Urinary bladder (tissue), 4 donors: ENCODE data around the gene ITPKA. TPM values are rescaled to one million over a fixed set of nuclear protein-coding genes. Genes with fewer than 3 reads are reported as not detected.

ENCODE experiments used
- DNase-seq: peaks from one replicate; pipeline ENCODE4 v3.0.0-alpha.2; 2015; ENCODE audit errors: extremely low spot score
- H3K27ac ChIP-seq: one replicate; pipeline ENCODE4 v1.5.1; 2013; ENCODE audit warnings: low read depth, mild to moderate bottlenecking, moderate library complexity
- H3K36me3 ChIP-seq: one replicate; pipeline ENCODE4 v1.6.1; 2013; ENCODE audit warnings: mild to moderate bottlenecking, moderate library complexity; ENCODE audit not compliant: insufficient read depth
- H3K4me1 ChIP-seq: one replicate; pipeline ENCODE4 v1.6.1; 2013; ENCODE audit warnings: mild to moderate bottlenecking, moderate library complexity; ENCODE audit not compliant: insufficient read depth
- H3K4me3 ChIP-seq: one replicate; pipeline ENCODE4 v1.5.1; 2013; ENCODE audit warnings: low read depth, low read length
- WGBS: extraction: QIAGEN DNeasy Blood & Tissue Kit; methylation state at CpG from one replicate; pipeline ENCODE4 v1.1.7; 2013; 5-methylcytosine and 5-hydroxymethylcytosine counted together
- polyA plus RNA-seq: library from polyadenylated mRNA; stranded (reverse); fragments of 200-250 nt; gene quantifications from one replicate; pipeline ENCODE4 v1.2.3, GENCODE V29; 2013
- total RNA-seq: library from RNA; depleted of rRNA; stranded (reverse); fragments of >200 nt; gene quantifications from one replicate; pipeline ENCODE4 v1.2.3, GENCODE V29; 2014
- donor health status: healthy with polysubstance abuse.
- donor health status: healthy.

Gene ITPKA
- total and polyA plus RNA-seq, 2 donors, result 0.37 to 2.0 TPM

GRCh38 chr15:41482110-41482877, 11.4 kb upstream of the ITPKA start:
- 95% methylated on average over 9 of the region's 9 CpGs for WGBS
- DNase-seq, result no peak
- Histone ChIP-seq H3K4me3 (no peak overlapping the region), H3K27ac (no peak overlapping the region), H3K4me1 (no peaks in the 10 kb centered on the region), H3K36me3 (peaks cover 8% of the 10 kb centered on the region)

DNA sequence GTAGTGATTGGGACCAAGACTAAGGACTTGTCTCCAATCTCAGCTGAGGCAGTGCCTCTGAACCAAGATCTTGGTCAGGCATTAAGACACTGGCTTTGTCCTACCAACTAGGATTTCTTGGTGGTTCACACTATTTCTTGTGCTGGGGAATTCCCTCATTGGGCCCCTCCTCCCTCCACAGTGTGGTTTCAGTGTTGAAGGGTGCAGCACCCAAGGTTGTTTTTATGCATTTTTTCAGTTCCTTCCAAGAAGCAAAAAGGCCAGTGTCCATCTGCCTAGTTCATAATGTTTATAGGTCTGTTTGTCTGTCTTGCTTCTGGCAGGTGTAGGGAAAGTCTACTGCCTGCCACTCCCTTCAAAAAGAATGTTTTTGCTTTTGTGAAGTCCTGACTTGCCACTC, 10.6 kb upstream of the ITPKA start:
- no peak overlapping the region for H3K27ac ChIP-seq
- no peaks in the 10 kb centered on the region for H3K4me1 ChIP-seq
- DNase-seq, result no peak
- no peak overlapping the region for H3K4me3 ChIP-seq
- peaks cover 8% of the 10 kb centered on the region for H3K36me3 ChIP-seq

GRCh38 chr15:41483519-41483918, 10.2 kb upstream of the ITPKA start:
- Histone ChIP-seq H3K4me3 (no peak overlapping the region), H3K4me1 (no peaks in the 10 kb centered on the region), H3K27ac (no peak overlapping the region), H3K36me3 (peaks cover 8% of the 10 kb centered on the region)
- WGBS, result 93% methylated on average over 2 of the region's 2 CpGs
- DNase-seq, result no peak

DNA sequence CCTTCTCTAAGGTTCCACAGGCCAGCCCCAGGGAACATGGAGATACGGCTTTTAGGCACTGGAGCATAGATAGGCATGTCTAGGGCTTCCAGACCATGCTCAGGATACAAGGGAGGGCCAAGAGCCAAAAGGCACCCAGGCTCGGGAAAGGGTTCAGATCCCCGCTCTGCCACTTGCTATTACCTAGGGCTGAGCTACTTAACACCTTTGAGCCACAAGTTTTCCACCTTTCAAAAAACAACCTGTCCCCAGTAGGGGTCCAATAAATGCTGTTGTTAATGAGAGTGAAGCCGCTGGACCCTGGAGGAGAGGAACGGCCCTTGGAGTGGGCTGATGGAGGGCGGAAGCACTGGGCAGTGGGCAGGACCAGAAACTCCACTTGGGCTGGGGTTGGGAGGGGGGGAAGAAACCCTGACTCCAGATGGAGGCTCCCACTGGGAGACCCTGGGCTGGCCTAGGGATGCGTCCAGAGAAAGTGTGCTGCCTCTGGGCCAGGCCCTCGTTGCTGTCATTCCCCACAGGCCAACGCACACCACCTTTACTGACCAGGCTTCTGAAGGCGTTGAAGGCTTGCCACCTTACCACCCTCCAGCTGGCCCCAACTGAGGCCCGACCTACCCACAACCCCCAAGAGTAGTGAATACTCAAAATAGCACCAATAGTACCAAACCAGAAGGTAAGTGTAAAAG, 8.6 kb upstream of the ITPKA start:
- no peak overlapping the region for H3K4me3 ChIP-seq
- H3K27ac ChIP-seq, result no peak overlapping the region

DNA sequence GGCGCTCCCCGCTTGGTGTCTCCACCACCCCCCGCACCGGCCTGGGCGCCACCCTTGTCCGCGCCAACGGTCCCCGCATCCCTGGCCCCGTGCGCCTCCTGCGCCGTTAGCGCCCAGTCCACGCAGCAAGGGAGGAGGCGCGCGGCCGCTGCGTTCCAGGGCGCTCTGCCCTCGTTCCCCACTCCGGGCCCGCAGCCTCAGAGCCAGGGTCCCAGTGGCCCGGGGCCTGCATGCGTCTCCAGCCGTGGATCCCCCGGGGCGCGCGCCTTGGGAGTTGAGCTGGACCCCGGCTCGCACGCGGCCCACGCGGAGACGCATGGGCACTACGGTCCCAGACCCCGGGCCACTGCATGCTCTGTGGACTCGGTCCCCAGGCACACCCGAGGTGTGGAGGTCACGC, 7.4 kb upstream of the ITPKA start:
- H3K4me3 ChIP-seq, result no peak overlapping the region
- WGBS, result 87% methylated on average over 43 of the region's 43 CpGs
- no peak overlapping the region for H3K27ac ChIP-seq
- no peaks in the 10 kb centered on the region for H3K36me3 ChIP-seq
- H3K4me1 ChIP-seq, result no peaks in the 10 kb centered on the region
- no peak for DNase-seq

More for the DNA sequence above, 8.6 kb upstream of the ITPKA start:
- Histone ChIP-seq H3K36me3 (peaks cover 6% of the 10 kb centered on the region), H3K4me1 (no peaks in the 10 kb centered on the region)
- 70% methylated on average over 11 of the region's 11 CpGs for WGBS
- DNase-seq, result no peak

GRCh38 chr15:41487381-41487780, 6.3 kb upstream of the ITPKA start:
- Histone ChIP-seq H3K27ac (no peak overlapping the region), H3K4me1 (no peaks in the 10 kb centered on the region), H3K4me3 (no peak overlapping the region), H3K36me3 (no peaks in the 10 kb centered on the region)
- 80% methylated on average over 9 of the region's 9 CpGs for WGBS
- DNase-seq, result no peak

DNA sequence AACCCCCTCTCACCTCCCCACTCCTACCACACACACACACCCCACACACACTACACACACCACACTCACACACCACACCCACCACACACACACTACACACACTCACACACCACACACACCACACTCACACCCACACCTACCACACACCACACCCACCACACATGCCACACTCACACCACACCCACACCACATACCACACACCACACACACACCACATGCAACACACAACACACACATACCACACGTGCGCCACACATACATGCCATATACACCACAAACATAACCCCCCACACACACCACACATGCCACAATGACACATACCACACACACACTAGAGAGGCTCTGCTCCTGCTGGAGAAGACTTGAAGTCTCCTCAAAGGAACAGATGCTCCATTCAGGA, 5.9 kb upstream of the ITPKA start:
- no peak overlapping the region for H3K4me3 ChIP-seq
- H3K27ac ChIP-seq, result no peak overlapping the region
- H3K36me3 ChIP-seq, result no peaks in the 10 kb centered on the region
- H3K4me1 ChIP-seq, result no peaks in the 10 kb centered on the region
- DNase-seq, result no peak
- WGBS, result 87% methylated on average over 2 of the region's 2 CpGs

GRCh38 chr15:41489641-41490040, 4.0 kb upstream of the ITPKA start:
- H3K4me1 ChIP-seq, result peaks cover 2% of the 10 kb centered on the region
- H3K27ac ChIP-seq, result no peak overlapping the region
- no peak overlapping the region for H3K4me3 ChIP-seq
- 97% methylated on average over 2 of the region's 2 CpGs for WGBS
- DNase-seq, result no peak
- no peaks in the 10 kb centered on the region for H3K36me3 ChIP-seq

DNA sequence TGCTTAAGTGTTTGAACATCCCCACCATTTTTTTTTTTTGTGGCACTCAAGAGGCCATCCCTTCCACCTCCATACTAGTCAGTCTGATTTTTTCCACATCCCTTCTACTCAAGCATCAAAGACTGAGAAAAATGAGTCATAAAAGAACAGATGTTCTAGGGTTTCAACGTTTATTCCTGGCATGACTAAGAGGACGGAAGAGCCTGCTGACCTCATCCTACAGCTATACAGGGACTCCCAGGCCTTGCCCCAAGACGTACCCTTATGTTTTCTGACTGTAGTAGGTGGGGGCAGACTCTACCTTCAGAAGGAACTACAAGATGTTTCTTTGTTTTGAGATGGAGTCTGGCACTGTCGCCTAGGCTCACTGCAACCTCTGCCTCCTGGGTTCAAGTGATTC, 3.3 kb upstream of the ITPKA start:
- Histone ChIP-seq H3K4me3 (no peak overlapping the region), H3K27ac (no peak overlapping the region), H3K4me1 (peaks cover 2% of the 10 kb centered on the region), H3K36me3 (no peaks in the 10 kb centered on the region)
- DNase-seq, result no peak
- 36% methylated on average over 4 of the region's 4 CpGs for WGBS

DNA sequence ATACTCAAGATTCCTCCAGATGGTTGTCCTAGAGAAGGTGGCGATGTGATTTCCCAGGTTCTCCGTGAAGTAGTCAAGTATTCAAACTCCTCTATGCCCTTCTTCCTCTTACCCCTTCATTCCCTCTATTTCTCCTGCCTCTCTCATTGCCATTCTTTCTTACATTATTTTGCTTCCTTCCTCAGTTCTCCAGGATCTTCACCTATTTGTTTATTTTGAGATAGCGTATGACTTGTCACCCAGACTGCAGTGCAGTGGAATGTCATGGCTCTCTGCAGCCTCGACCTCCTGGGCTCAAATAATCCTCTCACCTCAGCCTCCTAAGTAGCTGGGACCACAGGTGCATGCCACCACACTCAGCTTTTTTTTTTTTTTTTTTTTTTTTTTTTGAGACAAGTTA, 1.8 kb upstream of the ITPKA start:
- DNase-seq, result no peak
- no peak overlapping the region for H3K27ac ChIP-seq
- 88% methylated on average over 4 of the region's 4 CpGs for WGBS

GRCh38 chr15:41492597-41493204, 973 bp upstream of the ITPKA start:
- WGBS, result 3% methylated on average over 15 of the region's 15 CpGs
- Histone ChIP-seq H3K27ac (no peak overlapping the region), H3K4me3 (peak overlapping the region; percentile 65), H3K36me3 (no peaks in the 10 kb centered on the region), H3K4me1 (peaks cover 3% of the 10 kb centered on the region)
- DNase-seq, result no peak

More for the DNA sequence above, 1.8 kb upstream of the ITPKA start:
- Histone ChIP-seq H3K36me3 (no peaks in the 10 kb centered on the region), H3K4me3 (no peak overlapping the region), H3K4me1 (peaks cover 3% of the 10 kb centered on the region)

DNA sequence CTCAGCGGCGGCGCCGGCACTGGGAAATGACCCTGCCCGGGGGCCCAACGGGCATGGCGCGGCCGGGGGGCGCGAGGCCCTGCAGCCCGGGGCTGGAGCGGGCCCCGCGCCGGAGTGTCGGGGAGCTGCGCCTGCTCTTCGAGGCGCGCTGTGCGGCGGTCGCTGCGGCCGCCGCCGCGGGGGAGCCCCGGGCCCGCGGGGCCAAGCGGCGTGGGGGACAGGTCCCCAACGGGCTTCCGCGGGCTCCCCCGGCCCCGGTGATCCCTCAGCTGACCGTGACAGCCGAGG, 172 bp downstream of the ITPKA start:
- no peak for DNase-seq
- under 1% methylated on average over 41 of the region's 41 CpGs for whole genome bisulfite sequencing
- peaks cover 3% of the 10 kb centered on the region for H3K4me1 ChIP-seq
- peak overlapping the region; percentile 65 for H3K4me3 ChIP-seq
- no peak overlapping the region for H3K27ac ChIP-seq
- no peaks in the 10 kb centered on the region for H3K36me3 ChIP-seq

GRCh38 chr15:41494190-41494921, 682 bp downstream of the ITPKA start:
- Histone ChIP-seq H3K27ac (no peak overlapping the region), H3K4me3 (peak overlapping the region; percentile 65), H3K4me1 (peaks cover 3% of the 10 kb centered on the region), H3K36me3 (no peaks in the 10 kb centered on the region)
- 1% methylated on average over 77 of the region's 77 CpGs for WGBS
- no peak for DNase-seq
